GM12878 (cell line): Measurements from ENCODE around the gene CTDNEP1. TPM values are rescaled to one million over a fixed set of nuclear protein-coding genes. Genes with fewer than 3 reads are reported as not detected.

Experiments
- ATAC-seq: fragments of 200-7000 bp; cut with Tn5 transposase; 3 replicates; pipeline ENCODE4 v1.9.1; 2020; ENCODE audit warnings: mild to moderate bottlenecking, moderate library complexity
- BruUV-seq: library from RNA; stranded (reverse); fragments of 400-500 nt; replicated peaks from 2 replicates; lab custom pipeline; 2021; lab: Mats Ljungman, UMichigan
- CTCF ChIA-PET: fragments of 300-600 bp; sonication (Branson Sonifier 250); formaldehyde crosslinking; extraction: SDS; loops from one replicate; lab custom pipeline; 2021; ENCODE audit warnings: inconsistent platforms; lab: Yijun Ruan, JAX
- POLR2A ChIA-PET: fragments of 350-600 bp; formaldehyde crosslinking; extraction: SDS; loops from one replicate; lab custom pipeline; 2021; ENCODE audit warnings: inconsistent platforms; lab: Charles Lee
- RAD21 ChIA-PET: fragments of 300-600 bp; sonication (Branson Sonifier 250); formaldehyde crosslinking; loops from one replicate; lab custom pipeline; 2023; ENCODE audit warnings: antibody characterized with exemption; ENCODE audit not compliant: unreplicated experiment; lab: Charles Lee
- SMC1A ChIA-PET: fragments of 300-600 bp; sonication (Branson Sonifier 250); formaldehyde crosslinking; loops from one replicate; lab custom pipeline; 2023; ENCODE audit not compliant: unreplicated experiment, uncharacterized antibody; lab: Charles Lee
- DNase-seq: peaks from one replicate; pipeline ENCODE4 v3.0.0-alpha.2; 2011; ENCODE audit warnings: low read depth, low spot score
- FAIRE-seq: peaks from 3 replicates; lab custom pipeline; 2011; peaks lifted over from hg19 to GRCh38; lab: Jason Lieb, UNC
- H2AFZ ChIP-seq: 2 replicates; pipeline ENCODE4 v1.6.0; 2011; ENCODE audit warnings: low read depth, low read length, control low read depth; ENCODE audit not compliant: control insufficient read depth
- H3K27ac ChIP-seq: 2 replicates; pipeline ENCODE4 v1.5.1; 2011; ENCODE audit warnings: control low read depth; ENCODE audit not compliant: control insufficient read depth, insufficient read depth
- H3K27me3 ChIP-seq, 2 experiments: replicated peaks in 1 of 2; 2 replicates each; pipeline versions ENCODE4 v1.6.0 to v1.6.1; 2011; ENCODE audit warnings: low read length in 1 of 2; ENCODE audit not compliant: control insufficient read depth in 2 of 2, insufficient read depth in 2 of 2
- H3K36me3 ChIP-seq, 2 experiments: 2 replicates each; pipeline ENCODE4 v1.5.1; 2011; ENCODE audit warnings: low read length in 1 of 2; ENCODE audit not compliant: control insufficient read depth in 2 of 2, insufficient read depth in 2 of 2
- H3K4me1 ChIP-seq: 2 replicates; pipeline ENCODE4 v1.6.1; 2011; ENCODE audit warnings: mild to moderate bottlenecking, low read length, moderate library complexity, mixed read lengths; ENCODE audit not compliant: control insufficient read depth, insufficient read depth
- H3K4me2 ChIP-seq: 2 replicates; pipeline ENCODE4 v1.6.0; 2011; ENCODE audit warnings: control low read depth; ENCODE audit not compliant: control insufficient read depth, insufficient read depth
- H3K4me3 ChIP-seq: fragments of 200-600 bp; sonication (generic); 2 replicates; pipeline ENCODE4 v1.5.1; 2016
- H3K79me2 ChIP-seq: 2 replicates; pipeline ENCODE4 v1.6.0; 2011; ENCODE audit warnings: low read length; ENCODE audit not compliant: control insufficient read depth, insufficient read depth
- H3K9ac ChIP-seq: 2 replicates; pipeline ENCODE4 v1.8.0; 2011; ENCODE audit warnings: low read length, control low read depth, mixed read lengths; ENCODE audit not compliant: control insufficient read depth, insufficient read depth
- H3K9me3 ChIP-seq: replicated peaks from 3 replicates; pipeline ENCODE4 v1.5.1; 2011; ENCODE audit warnings: mild to moderate bottlenecking, low read length; ENCODE audit not compliant: control insufficient read depth, insufficient read depth
- H4K20me1 ChIP-seq: 2 replicates; pipeline ENCODE4 v1.6.0; 2011; ENCODE audit not compliant: control insufficient read depth, insufficient read depth
- ASH2L ChIP-seq: fragments of 300-600, 200-600 bp; sonication (generic); IDR thresholded peaks from 2 replicates; pipeline ENCODE4 v1.6.1; 2017; ENCODE audit warnings: low read depth, mild to moderate bottlenecking, borderline replicate concordance
- FOXK2 ChIP-seq: fragments of 450-650 bp; IDR thresholded peaks from 2 replicates; pipeline ENCODE4 v1.6.1; 2017; ENCODE audit warnings: mild to moderate bottlenecking, moderate library complexity
- HDAC6 ChIP-seq: fragments of 200-600 bp; sonication (generic); IDR thresholded peaks from one replicate; pipeline ENCODE4 v1.8.0; 2017; ENCODE audit warnings: antibody characterized with exemption; ENCODE audit not compliant: unreplicated experiment
- HDGF ChIP-seq: fragments of 450-650 bp; IDR thresholded peaks from 2 replicates; pipeline ENCODE4 v1.6.1; 2016; ENCODE audit warnings: antibody characterized with exemption
- NKRF ChIP-seq: fragments of 450-650 bp; conservative IDR thresholded peaks from 2 replicates; pipeline ENCODE4 v1.6.1; 2017; ENCODE audit warnings: mild to moderate bottlenecking, moderate library complexity
- PAX8 ChIP-seq: fragments of 450-650 bp; IDR thresholded peaks from 2 replicates; pipeline ENCODE4 v1.6.1; 2017; ENCODE audit warnings: mild to moderate bottlenecking, moderate library complexity
- SKIL ChIP-seq: fragments of 450-650 bp; IDR thresholded peaks from 2 replicates; pipeline ENCODE4 v1.6.1; 2017; ENCODE audit warnings: mild to moderate bottlenecking, low read depth, inconsistent platforms; ENCODE audit not compliant: poor library complexity, severe bottlenecking
- SMC3 ChIP-seq: IDR thresholded peaks from 2 replicates; pipeline ENCODE4 v1.6.1; 2011; ENCODE audit warnings: low read length, improper control_type of control experiment, borderline replicate concordance
- SREBF2 ChIP-seq: IDR thresholded peaks from 2 replicates; pipeline ENCODE4 v1.6.1; 2012; ENCODE audit warnings: mild to moderate bottlenecking, low read length
- STAT1 ChIP-seq: fragments of 450-650 bp; conservative IDR thresholded peaks from 2 replicates; pipeline ENCODE4 v1.6.1; 2014; ENCODE audit warnings: antibody characterized with exemption, mild to moderate bottlenecking
- ZBED1 ChIP-seq: IDR thresholded peaks from 2 replicates; pipeline ENCODE4 v1.6.1; 2016; ENCODE audit warnings: borderline replicate concordance
- ZBTB40 ChIP-seq: fragments of 450-650 bp; IDR thresholded peaks from 2 replicates; pipeline ENCODE4 v1.6.1; 2016; ENCODE audit warnings: mild to moderate bottlenecking, moderate library complexity, borderline replicate concordance
- ZZZ3 ChIP-seq: IDR thresholded peaks from 2 replicates; pipeline ENCODE4 v1.6.1; 2011; ENCODE audit warnings: low read depth; ENCODE audit not compliant: control insufficient read depth, insufficient read length
- WGBS: methylation state at CpG from one replicate; pipeline ENCODE4 v1.1.6; 2016; ENCODE audit warnings: low lambda C conversion rate; ENCODE audit not compliant: insufficient replicate concordance, insufficient coverage; ENCODE audit errors: missing lambda C conversion rate; 5-methylcytosine and 5-hydroxymethylcytosine counted together
- in situ Hi-C: fragments of 300-500 bp; cut with MboI; formaldehyde crosslinking; loops from 9 replicates; pipeline ENCODE4 v1.14.3; 2018; ENCODE audit warnings: mixed read lengths
- intact Hi-C: fragments of 100-400 bp; cut with micrococcal nuclease; formaldehyde crosslinking; loops from one replicate; pipeline ENCODE4 v1.14.2; 2022; ENCODE audit not compliant: unreplicated experiment
- polyA plus RNA-seq, 11 experiments: library from polyadenylated mRNA; depleted of rRNA in 4 of 11; unstranded in 6 of 11; stranded (reverse) in 5 of 11; fragments of >200 nt; fragmentation: Nextera tagmentation in 4 of 11; fragmentation: Illumina TruSeq in 1 of 11; extraction: Ambion mirVana in 4 of 11; extraction: Trizol in 1 of 11; gene quantifications; 1 replicate in 1 of 11; 2 replicates in 10 of 11; pipeline versions ENCODE4 v1.2.1 to v1.2.3, GENCODE V29; 2011 to 2016; ENCODE audit warnings: inconsistent platforms in 2 of 11, missing spikeins in 2 of 11, low read depth in 1 of 11
- total RNA-seq, 4 experiments: library from RNA; depleted of rRNA in 3 of 4; stranded (reverse); fragments of >200 nt in 3 of 4; fragmentation: Illumina TruSeq in 1 of 4; extraction: Trizol in 1 of 4; gene quantifications; 2 replicates each; pipeline versions ENCODE4 v1.2.1 to v1.2.3, GENCODE V29; 2013 to 2021

Gene CTDNEP1
- total and polyA plus RNA-seq, 10 of the 15 experiments (the other 5 are each of a cell fraction or from before 2014, with no cell fraction given) = 23.7 to 176 (median 30.3) TPM

GRCh38 chr17:7229504-7229903 lies 22.0 kb downstream of the CTDNEP1 start (continued):
- TF ChIP-seq HDGF (no peak), STAT1 (no peak), HDAC6 (no peak), SKIL (no peak), ZBTB40 (no peak)
- TF ChIP-seq, all 136 proteins: peak for 0

- intact Hi-C loops (no loop called here), in situ Hi-C loops (no loop called here)
- ChIA-PET SMC1A (no interaction called here), POLR2A (no interaction called here), RAD21 (no interaction called here), CTCF (no interaction called here)
- Histone ChIP-seq H2AFZ (no peak overlapping the region), H3K27me3 (no peaks in the 10 kb centered on the region), H3K4me1 (peaks cover 6% of the 10 kb centered on the region), H3K9ac (no peak overlapping the region), H3K27ac (no peak overlapping the region), H3K79me2 (peaks cover 23% of the 10 kb centered on the region), H3K4me3 (no peak overlapping the region), H3K4me2 (no peak overlapping the region), H4K20me1 (no peaks in the 10 kb centered on the region), H3K9me3 (no peaks in the 10 kb centered on the region), H3K36me3 (peaks cover 19 to 20% of the 10 kb centered on the region in 2 experiments)
- 94% methylated on average over 14 of the region's 14 CpGs for WGBS
- BruUV-seq = no TSS peak
- no peak for FAIRE-seq
- ATAC-seq = no peak
- no peak for DNase-seq
- TF ChIP-seq SMC3 (no peak), HDAC6 (no peak), ASH2L (no peak), SREBF2 (no peak), PAX8 (no peak), SKIL (no peak), FOXK2 (no peak), ZBED1 (no peak), NKRF (no peak), ZZZ3 (no peak)
These were observed 22.6 kb downstream of the CTDNEP1 start for GRCh38 chr17:7228920-7229319.
